IMR-90 (cell line): ENCODE data around the gene DNMT3L. TPM values are rescaled to one million over a fixed set of nuclear protein-coding genes. Genes with fewer than 3 reads are reported as not detected.
"Not testable (repeated sequence)": the region's sequence is repeated elsewhere in the genome, so short reads cannot be mapped to it uniquely, and the experiment has no call there.

ENCODE experiments used
- ATAC-seq: fragments of 200-7000 bp; cut with Tn5 transposase; 2 replicates; pipeline ENCODE4 v1.9.1; 2020; ENCODE audit warnings: low read depth, mild to moderate bottlenecking, moderate library complexity
- BruUV-seq: library from RNA; stranded (reverse); fragments of 400-500 nt; replicated peaks from 2 replicates; lab custom pipeline; 2021; lab: Mats Ljungman, UMichigan
- CTCF ChIA-PET: fragments of 300-600 bp; formaldehyde crosslinking; extraction: SDS; loops from one replicate; lab custom pipeline; 2021; ENCODE audit warnings: antibody characterized with exemption; lab: Yijun Ruan, JAX
- POLR2A ChIA-PET: fragments of 300-600 bp; sonication (Branson Sonifier 250); formaldehyde crosslinking; loops from one replicate; lab custom pipeline; 2022; ENCODE audit warnings: antibody characterized with exemption; ENCODE audit not compliant: unreplicated experiment; lab: Charles Lee
- DNase-seq: peaks from one replicate; pipeline ENCODE4 v3.0.0; 2013
- H2AFZ ChIP-seq: replicated peaks from 2 replicates; pipeline ENCODE3; 2013; ENCODE audit warnings: low read length, mild to moderate bottlenecking; ENCODE audit not compliant: poor library complexity
- H2AK5ac ChIP-seq: 2 replicates; pipeline ENCODE4 v1.6.1; 2013; ENCODE audit warnings: low read depth, low read length, inconsistent platforms
- H2AK9ac ChIP-seq: replicated peaks from 2 replicates; pipeline ENCODE3; 2013; ENCODE audit warnings: mild to moderate bottlenecking, low read depth, low read length, moderate library complexity; ENCODE audit not compliant: poor library complexity
- H2BK120ac ChIP-seq: 2 replicates; pipeline ENCODE4 v1.6.1; 2013; ENCODE audit warnings: low read depth, low read length, inconsistent platforms
- H2BK15ac ChIP-seq: 3 replicates; pipeline ENCODE4 v1.6.1; 2013; ENCODE audit warnings: low read depth, low read length, inconsistent platforms
- H2BK20ac ChIP-seq: 2 replicates; pipeline ENCODE4 v1.6.1; 2013; ENCODE audit warnings: low read depth, mild to moderate bottlenecking, inconsistent platforms, low read length, moderate library complexity
- H2BK5ac ChIP-seq: 2 replicates; pipeline ENCODE4 v1.6.1; 2013; ENCODE audit warnings: mild to moderate bottlenecking, low read depth, low read length, inconsistent platforms; ENCODE audit not compliant: poor library complexity, severe bottlenecking
- H3K14ac ChIP-seq: replicated peaks from 2 replicates; pipeline ENCODE4 v1.6.1; 2013; ENCODE audit warnings: low read depth, low read length, inconsistent platforms
- H3K18ac ChIP-seq: 2 replicates; pipeline ENCODE4 v1.6.1; 2013; ENCODE audit warnings: low read depth, low read length, control low read depth
- H3K23ac ChIP-seq: 2 replicates; pipeline ENCODE4 v1.6.1; 2013; ENCODE audit warnings: low read depth, low read length, inconsistent platforms
- H3K27ac ChIP-seq: 2 replicates; pipeline ENCODE4 v1.5.1; 2013; ENCODE audit warnings: mild to moderate bottlenecking, control low read depth, low read length; ENCODE audit not compliant: insufficient read depth
- H3K27me3 ChIP-seq: 2 replicates; pipeline ENCODE4 v1.6.1; 2013; ENCODE audit warnings: low read length; ENCODE audit not compliant: control insufficient read depth, insufficient read depth
- H3K36me3 ChIP-seq: 2 replicates; pipeline ENCODE4 v1.6.1; 2013; ENCODE audit warnings: low read length, mixed read lengths; ENCODE audit not compliant: control insufficient read depth, insufficient read depth
- H3K4ac ChIP-seq: 2 replicates; pipeline ENCODE4 v1.6.1; 2013; ENCODE audit warnings: low read depth, low read length, inconsistent platforms
- H3K4me1 ChIP-seq: 2 replicates; pipeline ENCODE4 v1.6.1; 2013; ENCODE audit warnings: low read length, mixed read lengths; ENCODE audit not compliant: control insufficient read depth, insufficient read depth
- H3K4me2 ChIP-seq: 2 replicates; pipeline ENCODE4 v1.6.1; 2013; ENCODE audit warnings: low read depth, mild to moderate bottlenecking, control low read depth, low read length, moderate library complexity
- H3K4me3 ChIP-seq: 2 replicates; pipeline ENCODE4 v1.5.1; 2013; ENCODE audit warnings: low read depth, mild to moderate bottlenecking, control low read depth, low read length, moderate library complexity; ENCODE audit not compliant: insufficient read depth
- H3K56ac ChIP-seq: 2 replicates; pipeline ENCODE4 v1.6.1; 2013; ENCODE audit warnings: low read length, inconsistent platforms; ENCODE audit not compliant: insufficient read depth; ENCODE audit errors: extremely low read depth
- H3K79me1 ChIP-seq, 2 experiments: 2 replicates each; pipeline ENCODE4 v1.6.1; 2013; ENCODE audit warnings: low read length in 2 of 2, inconsistent platforms in 1 of 2, low read depth in 1 of 2
- H3K9ac ChIP-seq: 2 replicates; pipeline ENCODE4 v1.6.1; 2013; ENCODE audit warnings: low read depth, low read length, control low read depth
- H3K9me1 ChIP-seq: 2 replicates; pipeline ENCODE4 v1.6.1; 2013; ENCODE audit warnings: low read length, inconsistent platforms; ENCODE audit not compliant: insufficient read depth
- H3K9me3 ChIP-seq: 2 replicates; pipeline ENCODE4 v1.6.1; 2013; ENCODE audit warnings: low read length; ENCODE audit not compliant: control insufficient read depth, insufficient read depth
- H4K20me1 ChIP-seq: 2 replicates; pipeline ENCODE4 v1.6.1; 2013; ENCODE audit warnings: low read length, inconsistent platforms; ENCODE audit not compliant: insufficient read depth
- H4K5ac ChIP-seq: 2 replicates; pipeline ENCODE4 v1.6.1; 2013; ENCODE audit warnings: mild to moderate bottlenecking, low read depth, low read length, control low read depth
- H4K8ac ChIP-seq, 2 experiments: 2 replicates each; pipeline ENCODE4 v1.6.1; 2013; ENCODE audit warnings: low read depth in 2 of 2, low read length in 2 of 2, control low read depth in 1 of 2, inconsistent platforms in 1 of 2
- H4K91ac ChIP-seq: 2 replicates; pipeline ENCODE4 v1.6.1; 2013; ENCODE audit warnings: low read depth, low read length, inconsistent platforms; ENCODE audit not compliant: insufficient read depth
- WGBS, 2 experiments: methylation state at CpG; one replicate each; pipeline versions ENCODE4 v1.1.5 to v1.1.7; 2013; ENCODE audit warnings: missing lambda C conversion rate in 2 of 2; ENCODE audit not compliant: insufficient read length in 1 of 2; ENCODE audit errors: extremely low coverage in 2 of 2; 5-methylcytosine and 5-hydroxymethylcytosine counted together
- dilution Hi-C: fragments of 300-500 bp; cut with HindIII; formaldehyde crosslinking; loops from one replicate; pipeline ENCODE4 v1.14.3; 2018; ENCODE audit warnings: low sequenced_read_pairs; ENCODE audit not compliant: unreplicated experiment
- in situ Hi-C: fragments of 300-500 bp; cut with MboI; formaldehyde crosslinking; loops from 3 replicates; pipeline ENCODE4 v1.14.3; 2019; ENCODE audit warnings: low sequenced_read_pairs, inconsistent platforms, mixed read lengths
- intact Hi-C: fragments of 100-400 bp; cut with micrococcal nuclease; formaldehyde crosslinking; loops from 2 replicates; pipeline ENCODE4 v1.10.0; 2022
- polyA plus RNA-seq, 3 experiments: library from polyadenylated mRNA; depleted of rRNA; stranded (reverse); fragments of >200 nt; gene quantifications; 2 replicates each; pipeline ENCODE4 v1.2.3, GENCODE V29; 2012; ENCODE audit warnings: low replicate concordance in 1 of 3
- total RNA-seq: library from RNA; depleted of rRNA; stranded (reverse); fragments of >200 nt; gene quantifications from 2 replicates; pipeline ENCODE4 v1.2.3, GENCODE V29; 2012

The DNMT3L gene
- total and polyA plus RNA-seq, 2 of the 4 experiments (the other 2 are of a cell fraction), result not detected

DNA sequence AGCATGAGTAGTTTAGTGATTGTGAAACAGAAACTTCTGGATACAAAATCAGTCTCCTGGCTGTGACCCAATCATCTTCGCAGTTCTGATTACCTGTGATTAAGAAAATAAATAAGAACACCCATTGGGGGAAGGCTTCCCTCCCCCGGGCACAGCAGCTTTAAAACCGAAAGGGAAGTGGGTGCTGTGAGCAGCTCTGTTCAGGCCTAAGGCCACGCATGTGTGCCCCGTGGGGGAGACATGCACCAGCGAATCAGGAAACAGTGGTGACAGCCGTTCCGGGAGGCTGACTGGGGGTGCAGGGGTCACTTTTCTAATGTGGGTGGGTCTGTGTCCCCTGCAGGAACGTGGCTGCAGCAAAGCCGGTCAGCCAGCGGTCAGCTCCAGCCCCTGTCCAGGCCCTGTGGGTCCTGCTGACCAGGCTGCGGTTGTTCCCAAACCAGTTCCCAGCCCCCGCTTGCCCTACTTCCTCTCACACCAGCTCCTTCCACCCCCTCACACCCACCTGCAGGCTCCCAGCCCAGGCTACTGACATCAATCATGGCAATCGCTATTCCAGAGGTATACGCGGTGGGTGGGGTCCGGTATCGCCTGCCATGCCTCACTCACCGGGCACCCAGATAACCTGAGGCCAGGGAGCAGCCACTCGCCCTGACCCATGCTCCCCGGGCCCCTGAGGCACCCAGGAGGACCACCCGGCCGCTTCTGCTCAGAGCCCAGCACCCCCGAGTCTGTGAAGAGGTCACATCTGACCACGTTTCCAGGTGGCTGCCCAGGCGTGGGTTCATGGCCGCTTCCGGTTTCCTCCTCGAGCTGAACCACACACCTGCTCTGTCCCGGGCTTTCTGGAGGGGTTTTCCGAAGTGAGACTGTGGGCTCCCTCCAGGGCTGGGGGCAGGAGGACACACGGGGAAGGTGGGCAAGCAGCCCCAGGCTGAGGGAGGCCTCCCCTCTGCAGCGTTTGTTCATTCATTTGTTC, 54.7 kb downstream of the DNMT3L start:
- DNase-seq, H3K4me2 ChIP-seq, H4K91ac ChIP-seq, POLR2A ChIA-PET, H4K8ac ChIP-seq, H3K4ac ChIP-seq, H3K14ac ChIP-seq, intact Hi-C loops, dilution Hi-C loops, H3K9me1 ChIP-seq, H3K4me3 ChIP-seq, H3K9me3 ChIP-seq, in situ Hi-C loops, H3K27ac ChIP-seq, H3K36me3 ChIP-seq, ATAC-seq, H2AK5ac ChIP-seq, H3K9ac ChIP-seq, H2BK5ac ChIP-seq, H2AK9ac ChIP-seq, CTCF ChIA-PET, H3K4me1 ChIP-seq, H4K20me1 ChIP-seq, H3K56ac ChIP-seq, H4K5ac ChIP-seq, H3K18ac ChIP-seq, H2BK20ac ChIP-seq, H3K27me3 ChIP-seq, H2BK120ac ChIP-seq, H3K23ac ChIP-seq, BruUV-seq, H2BK15ac ChIP-seq, H3K79me1 ChIP-seq, H2AFZ ChIP-seq: not testable (repeated sequence)
- WGBS, 2 experiments, result no CpG with 5 or more reads among the region's 33 CpGs

DNA sequence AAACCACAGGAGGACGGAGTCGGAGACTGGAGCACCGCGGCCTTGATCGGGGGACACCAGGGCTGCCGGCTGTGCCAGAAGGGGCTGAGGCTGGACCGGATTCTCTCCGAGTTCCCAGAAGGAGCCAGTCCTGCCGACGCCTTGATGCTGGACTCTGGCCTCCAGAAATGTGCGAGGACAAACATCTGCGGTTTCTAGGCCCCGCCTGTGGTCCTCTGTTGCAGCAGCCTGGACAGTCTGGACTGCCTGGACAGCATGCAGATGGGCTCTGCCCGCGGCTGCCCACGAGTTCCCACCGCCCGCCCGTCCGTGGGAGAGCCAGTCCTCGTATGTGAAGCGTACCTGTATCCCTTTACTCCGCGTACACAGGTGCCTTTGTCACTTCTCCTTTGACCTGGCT, 55.5 kb downstream of the DNMT3L start:
- H2BK20ac ChIP-seq, POLR2A ChIA-PET, H3K9me3 ChIP-seq, dilution Hi-C loops, intact Hi-C loops, H3K4me1 ChIP-seq, BruUV-seq, H3K18ac ChIP-seq, H3K23ac ChIP-seq, H4K91ac ChIP-seq, H2AFZ ChIP-seq, H2AK9ac ChIP-seq, H3K56ac ChIP-seq, H4K20me1 ChIP-seq, H3K4me3 ChIP-seq, H3K36me3 ChIP-seq, H3K9me1 ChIP-seq, CTCF ChIA-PET, H3K27me3 ChIP-seq, in situ Hi-C loops, DNase-seq, H2BK15ac ChIP-seq, H2BK5ac ChIP-seq, H2AK5ac ChIP-seq, H4K5ac ChIP-seq, H2BK120ac ChIP-seq, H3K79me1 ChIP-seq, H3K27ac ChIP-seq, H3K14ac ChIP-seq, H4K8ac ChIP-seq, H3K4me2 ChIP-seq, H3K4ac ChIP-seq, H3K9ac ChIP-seq: not testable (repeated sequence)
- peak; percentile 28; the same call in 1 of the 2 replicates for ATAC-seq
- no CpG with 5 or more reads among the region's 24 CpGs for WGBS, 2 experiments
